Erythroblast (primary cell): ENCODE results near the gene ADSL.
A peak's percentile ranks its signal among the peaks of the same experiment; 100 is the strongest.

Experiments used
- DNase-seq, 2 experiments: peaks; one replicate each; lab custom pipeline; 2025; lab: John Stamatoyannopoulos, UW
- GATA1 ChIP-seq: IDR thresholded peaks from 2 replicates; pipeline ENCODE4 v1.6.1; 2011; ENCODE audit warnings: low read depth, mild to moderate bottlenecking, control low read depth, low read length, moderate library complexity
- POLR2A ChIP-seq: IDR thresholded peaks from 2 replicates; pipeline ENCODE4 v1.6.1; 2011; ENCODE audit warnings: mild to moderate bottlenecking, low read length

The ADSL gene

GRCh38 chr22:40320687-40321086, 25.6 kb upstream of the ADSL start:
- DNase-seq: peak in 1 of 2 experiments; percentile 31

DNA sequence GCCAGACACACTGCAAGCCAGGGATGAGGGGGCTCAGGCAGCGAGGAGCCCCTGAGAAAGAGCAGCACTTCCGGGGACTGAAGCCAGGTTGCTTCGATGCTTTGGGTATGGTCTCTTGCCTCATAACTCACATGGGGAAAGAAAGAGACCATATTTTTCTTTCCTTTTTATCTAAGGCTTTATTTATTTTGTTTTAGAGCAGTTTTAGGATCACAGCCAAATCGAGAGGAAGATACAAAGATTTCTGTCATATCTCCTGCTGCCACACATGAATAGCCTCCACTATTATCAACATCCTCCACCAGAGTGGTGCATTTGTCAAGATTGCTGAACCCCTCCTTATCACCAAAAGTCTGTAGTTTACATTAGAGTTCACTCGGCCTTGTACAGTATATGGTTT, 24.3 kb upstream of the ADSL start:
- TF ChIP-seq GATA1: peak; percentile 60
- no peak for TF ChIP-seq POLR2A
- DNase-seq: peak; percentile 82 to 95

More at GRCh38 chr22:40320687-40321086, 25.6 kb upstream of the ADSL start:
- TF ChIP-seq GATA1 (no peak), POLR2A (no peak)

- TF ChIP-seq GATA1: no peak
- no peak for TF ChIP-seq POLR2A
- no peak for DNase-seq
Measured at GRCh38 chr22:40322818-40323447, 23.4 kb upstream of the ADSL start.

DNA sequence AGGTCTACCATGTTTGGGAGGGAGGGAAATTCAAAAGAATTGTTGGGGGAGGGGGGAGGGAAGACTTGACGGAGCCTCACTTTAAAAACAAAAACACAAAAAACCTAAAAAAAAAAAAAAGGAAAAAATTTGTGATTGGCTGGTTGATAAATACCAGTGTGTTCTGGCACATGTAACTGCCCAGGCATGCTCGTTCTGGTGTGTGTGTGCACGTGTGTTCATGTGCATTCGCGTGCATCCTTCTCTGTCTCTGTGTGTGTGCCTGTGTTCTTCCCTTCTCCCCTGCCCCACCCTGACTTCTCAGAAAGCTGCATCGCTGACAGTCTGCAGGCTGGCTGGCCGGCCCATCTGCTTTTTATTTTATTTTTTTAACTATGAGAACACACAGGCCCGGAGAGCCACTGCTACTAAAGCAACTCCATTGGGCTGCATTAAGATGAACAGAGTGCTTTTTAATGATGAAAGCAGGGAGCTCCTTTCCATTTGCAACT, 22.6 kb upstream of the ADSL start:
- DNase-seq: no peak

GRCh38 chr22:40324468-40325305, 21.6 kb upstream of the ADSL start:
- TF ChIP-seq POLR2A (no peak), GATA1 (no peak)
- no peak for DNase-seq

More for the DNA sequence above, 22.6 kb upstream of the ADSL start:
- no peak for TF ChIP-seq POLR2A

GRCh38 chr22:40325315-40325714, 21.0 kb upstream of the ADSL start:
- TF ChIP-seq POLR2A (no peak), GATA1 (no peak)
- DNase-seq: no peak

DNA sequence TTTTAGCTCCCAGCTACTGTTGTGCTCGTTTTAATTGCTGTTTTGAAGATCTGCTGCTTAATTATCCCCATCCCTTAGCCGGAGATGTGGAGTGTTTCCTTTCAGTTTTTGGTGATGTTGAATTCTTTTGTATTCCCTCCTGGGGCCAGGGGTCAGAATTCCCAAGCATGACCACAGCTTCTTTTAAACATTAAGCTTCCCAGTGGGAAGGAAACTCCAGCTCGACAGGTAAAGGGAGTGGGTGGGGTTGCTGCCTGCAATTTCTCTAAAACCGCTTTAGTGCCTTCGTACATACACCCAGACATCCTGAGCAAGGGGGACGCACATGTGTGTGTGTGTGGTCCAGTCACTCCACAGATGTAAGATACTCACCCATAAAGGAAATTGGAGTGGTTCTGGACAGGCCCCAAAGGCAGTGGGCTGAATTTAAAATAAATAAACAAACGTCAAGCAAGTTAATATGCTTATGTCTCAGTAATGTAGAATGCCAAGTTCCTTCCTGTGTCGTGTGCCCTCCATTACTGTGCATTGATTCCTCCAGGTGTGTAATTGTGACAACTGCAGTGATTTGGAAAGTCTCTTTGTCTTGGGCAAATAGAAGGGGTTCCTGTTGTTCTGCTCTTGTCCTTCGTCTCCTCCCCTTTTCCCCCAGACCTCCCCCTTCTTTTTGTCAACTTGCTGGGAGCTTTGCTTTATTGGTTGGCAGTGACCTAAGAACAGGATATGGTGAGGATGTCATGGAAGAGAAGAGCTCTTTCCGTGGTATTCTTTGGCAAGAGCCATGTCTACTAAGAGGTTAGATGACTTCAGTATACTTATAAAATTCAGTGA, 19.2 kb upstream of the ADSL start:
- no peak for DNase-seq

GRCh38 chr22:40328546-40329456, 17.5 kb upstream of the ADSL start:
- DNase-seq: peak; percentile 62 to 91
- no peak for TF ChIP-seq POLR2A

More for the DNA sequence above, 19.2 kb upstream of the ADSL start:
- no peak for TF ChIP-seq POLR2A
- TF ChIP-seq GATA1: no peak

DNA sequence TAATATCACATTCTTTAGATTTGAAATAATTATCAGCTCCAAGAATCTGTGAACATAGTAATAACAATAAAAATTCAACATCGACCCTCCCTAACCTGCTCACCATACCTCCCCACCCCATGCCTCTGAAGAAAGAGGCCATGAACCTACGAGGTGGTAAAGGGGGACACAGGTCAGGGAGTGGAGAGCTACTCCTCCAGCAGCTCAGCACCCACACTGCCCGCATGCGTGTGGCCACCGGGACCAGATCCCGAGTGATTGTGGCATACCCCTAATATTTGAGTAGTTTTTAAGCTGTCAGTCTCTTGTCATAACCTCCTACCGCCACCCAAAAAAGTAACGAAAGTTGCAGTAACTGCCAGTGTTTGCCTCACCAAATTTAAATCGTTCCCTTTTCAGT, 16.8 kb upstream of the ADSL start:
- DNase-seq: peak in 1 of 2 experiments; percentile 54
- TF ChIP-seq POLR2A (no peak), GATA1 (no peak)

GRCh38 chr22:40330086-40330485, 16.2 kb upstream of the ADSL start:
- DNase-seq: no peak

GRCh38 chr22:40330615-40331014, 15.7 kb upstream of the ADSL start:
- no peak for DNase-seq
- no peak for TF ChIP-seq GATA1
- no peak for TF ChIP-seq POLR2A

More at GRCh38 chr22:40330086-40330485, 16.2 kb upstream of the ADSL start:
- no peak for TF ChIP-seq GATA1
- no peak for TF ChIP-seq POLR2A

DNA sequence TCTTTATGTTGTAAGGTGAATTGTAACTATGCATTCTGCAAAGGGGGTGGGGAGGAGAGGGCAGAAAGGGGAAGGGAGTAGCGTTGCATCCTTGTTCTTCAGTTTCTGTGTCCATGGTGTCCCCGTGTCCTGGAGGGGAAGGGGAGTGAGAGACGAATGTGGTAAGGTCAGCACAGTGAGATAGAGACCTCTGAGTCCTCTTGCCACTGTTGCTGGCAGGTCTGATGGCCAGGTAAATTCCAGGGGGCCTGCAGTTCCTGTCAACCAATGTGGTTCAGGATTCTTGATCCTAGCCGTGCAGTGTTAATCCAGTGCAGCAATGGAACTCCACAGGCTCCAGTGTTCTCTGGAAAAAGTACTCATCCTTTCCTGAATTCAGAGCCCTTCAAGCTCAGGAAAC, 14.6 kb upstream of the ADSL start:
- DNase-seq: no peak
- TF ChIP-seq GATA1 (no peak), POLR2A (no peak)
